Esophagus muscularis mucosa (tissue), 4 donors: ENCODE results near the gene CPSF4. TPM values are rescaled to one million over a fixed set of nuclear protein-coding genes. Genes with fewer than 3 reads are reported as not detected.
A peak's percentile ranks its signal among the peaks of the same experiment; 100 is the strongest.
"Not testable (repeated sequence)": the region's sequence is repeated elsewhere in the genome, so short reads cannot be mapped to it uniquely, and the experiment has no call there.

Source experiments
- DNase-seq: peaks from one replicate; pipeline ENCODE4 v3.0.0-alpha.2; 2017; ENCODE audit errors: extremely low spot score
- H3K27ac ChIP-seq, 4 donors: fragments of 200-600 bp; sonication (generic); replicated peaks in 1 of 4; 1 replicate in 3 of 4; 2 replicates in 1 of 4; pipeline ENCODE4 v1.5.1; 2016 to 2019; ENCODE audit warnings: mild to moderate bottlenecking in 1 of 4
- H3K27me3 ChIP-seq, 4 donors: fragments of 200-600 bp; sonication (generic); one replicate each; pipeline versions ENCODE4 v1.5.1 to v1.6.0; 2016 to 2019
- H3K36me3 ChIP-seq, 4 donors: fragments of 200-600 bp; sonication (generic); one replicate each; pipeline ENCODE4 v1.5.1; 2016 to 2019
- H3K4me1 ChIP-seq, 4 donors: fragments of 200-600 bp; sonication (generic); one replicate each; pipeline ENCODE4 v1.5.1; 2016 to 2019
- H3K4me3 ChIP-seq, 4 donors: fragments of 200-600 bp; sonication (generic); 1 replicate in 2 of 4; 2 replicates in 2 of 4; pipeline ENCODE4 v1.5.1; 2016 to 2019; ENCODE audit warnings: mild to moderate bottlenecking in 4 of 4, moderate library complexity in 1 of 4
- H3K9me3 ChIP-seq, 4 donors: fragments of 200-600 bp; sonication (generic); 1 replicate in 3 of 4; 2 replicates in 1 of 4; pipeline ENCODE4 v1.5.1; 2016 to 2019
- CTCF ChIP-seq, 3 experiments: fragments of 200-600 bp in 2 of 3; fragments of 450-650 bp in 1 of 3; sonication (generic) in 2 of 3; IDR thresholded peaks; one replicate each; pipeline ENCODE4 v1.5.1; 2017 to 2019; ENCODE audit warnings: antibody characterized with exemption in 3 of 3, mild to moderate bottlenecking in 2 of 3, moderate library complexity in 1 of 3
- EP300 ChIP-seq: sonication (generic); formaldehyde crosslinking; IDR thresholded peaks from one replicate; pipeline ENCODE4 v1.6.1; 2017; ENCODE audit warnings: antibody characterized with exemption
- POLR2A ChIP-seq: fragments of 450-650 bp; IDR thresholded peaks from one replicate; pipeline ENCODE4 v1.6.1; 2017; ENCODE audit warnings: antibody characterized with exemption, moderate library complexity, mild to moderate bottlenecking, low read depth
- POLR2AphosphoS5 ChIP-seq, 2 donors: sonication (generic); formaldehyde crosslinking; IDR thresholded peaks; one replicate each; pipeline ENCODE4 v1.6.1; 2017; ENCODE audit warnings: antibody characterized with exemption in 2 of 2
- WGBS: methylation state at CpG from one replicate; pipeline ENCODE4 v1.1.5; 2018; 5-methylcytosine and 5-hydroxymethylcytosine counted together
- intact Hi-C: fragments of 100-400 bp; cut with DNase I; formaldehyde crosslinking; loops from one replicate; pipeline ENCODE4 v1.15.1; 2023
- total RNA-seq, 4 donors: library from RNA; depleted of rRNA; stranded (reverse); fragments of >200 nt; gene quantifications; one replicate each; pipeline versions ENCODE4 v1.1.0 to v1.2.1, GENCODE V29; 2016

CPSF4 gene
- total RNA-seq, 4 donors from 2014 or later, result 19.1 to 25.3 (median 20.8) TPM

- TF ChIP-seq POLR2A, result no peak
- no peak for TF ChIP-seq CTCF (IDR thresholded peaks at IDR 0.05)
- TF ChIP-seq EP300, result no peak
- TF ChIP-seq POLR2AphosphoS5 (IDR thresholded peaks at IDR 0.05), result no peak
- H3K9me3 ChIP-seq, result no peaks in the 10 kb centered on the region
- intact Hi-C loops, result no loop called here
- peaks cover 40 to 93% (median 74%) of the 10 kb centered on the region in 4 donors for H3K36me3 ChIP-seq
- no peaks in the 10 kb centered on the region for H3K27me3 ChIP-seq
- 96% methylated on average over 7 of the region's 10 CpGs for WGBS
- H3K4me3 ChIP-seq, result no peak overlapping the region
- no peak overlapping the region for H3K27ac ChIP-seq
- H3K4me1 ChIP-seq, result no peaks in the 10 kb centered on the region
- no peak for DNase-seq
These were observed 9.7 kb upstream of the CPSF4 start for GRCh38 chr7:99428972-99429566.

- no peak overlapping the region for H3K4me3 ChIP-seq
- H3K27ac ChIP-seq, result no peak overlapping the region
- H3K9me3 ChIP-seq, result no peaks in the 10 kb centered on the region
- H3K4me1 ChIP-seq, result no peaks in the 10 kb centered on the region
- intact Hi-C loops, result no loop called here
- H3K27me3 ChIP-seq, result no peaks in the 10 kb centered on the region
- 100% methylated on average over 7 of the region's 8 CpGs for WGBS
- H3K36me3 ChIP-seq, result peaks cover 40 to 93% (median 74%) of the 10 kb centered on the region in 4 donors
- no peak for DNase-seq
- TF ChIP-seq CTCF (IDR thresholded peaks at IDR 0.05) (no peak), POLR2A (no peak), EP300 (no peak), POLR2AphosphoS5 (IDR thresholded peaks at IDR 0.05) (no peak)
These were observed 9.0 kb upstream of the CPSF4 start for GRCh38 chr7:99429756-99430155.

- H3K27ac ChIP-seq, intact Hi-C loops, H3K4me1 ChIP-seq, H3K27me3 ChIP-seq, H3K9me3 ChIP-seq, H3K4me3 ChIP-seq, DNase-seq: not testable (repeated sequence)
- H3K36me3 ChIP-seq, result peaks cover 36 to 85% (median 68%) of the 10 kb centered on the region in 4 donors
- 93% methylated on average over 13 of the region's 13 CpGs for WGBS
These were observed 6.8 kb upstream of the CPSF4 start for GRCh38 chr7:99431756-99432540.

GRCh38 chr7:99433158-99433557 lies 5.6 kb upstream of the CPSF4 start:
- Histone ChIP-seq H3K36me3 (peaks cover 36 to 76% (median 66%) of the 10 kb centered on the region in 4 donors), H3K4me3 (no peak overlapping the region), H3K9me3 (no peaks in the 10 kb centered on the region), H3K27ac (no peak overlapping the region), H3K4me1 (peaks cover 7 to 16% (median 10%) of the 10 kb centered on the region in 4 donors), H3K27me3 (no peaks in the 10 kb centered on the region)
- TF ChIP-seq CTCF (IDR thresholded peaks at IDR 0.05) (no peak), POLR2A (no peak), EP300 (no peak), POLR2AphosphoS5 (IDR thresholded peaks at IDR 0.05) (no peak)
- no peak for DNase-seq
- 94% methylated on average over 9 of the region's 9 CpGs for WGBS
- intact Hi-C loops, result no loop called here

- H3K4me3 ChIP-seq, result peak overlapping the region; percentile 88 to 99 (median 96)
- peaks cover 25 to 46% (median 42%) of the 10 kb centered on the region in 4 donors for H3K4me1 ChIP-seq
- H3K9me3 ChIP-seq, result no peaks in the 10 kb centered on the region
- no peak for TF ChIP-seq EP300
- TF ChIP-seq CTCF (IDR thresholded peaks at IDR 0.05), result no peak
- TF ChIP-seq POLR2A, result no peak
- TF ChIP-seq POLR2AphosphoS5 (IDR thresholded peaks at IDR 0.05), result no peak
- intact Hi-C loops, result no loop called here
- H3K36me3 ChIP-seq, result peaks cover 18 to 38% (median 29%) of the 10 kb centered on the region in 4 donors
- H3K27me3 ChIP-seq, result no peaks in the 10 kb centered on the region
- no peak for DNase-seq
- peak overlapping the region; percentile 86 to 91 (median 89) for H3K27ac ChIP-seq
- WGBS, result 31% methylated on average over 12 of the region's 20 CpGs
These were observed 684 bp upstream of the CPSF4 start for GRCh38 chr7:99437946-99438572.
